ES-I3 (cell line): ENCODE results near the gene CDRT15L2.
"Not testable (repeated sequence)": the region's sequence is repeated elsewhere in the genome, so short reads cannot be mapped to it uniquely, and the experiment has no call there.

Experiments
- H3K36me3 ChIP-seq: 2 replicates; pipeline ENCODE4 v1.6.1; 2013; ENCODE audit warnings: mild to moderate bottlenecking, low read length, control low read depth, moderate library complexity; ENCODE audit not compliant: insufficient read depth
- H3K4me1 ChIP-seq: 2 replicates; pipeline ENCODE4 v1.6.1; 2013; ENCODE audit warnings: mild to moderate bottlenecking, control low read depth, low read length; ENCODE audit not compliant: insufficient read depth
- H3K9ac ChIP-seq: 2 replicates; pipeline ENCODE4 v1.6.1; 2013; ENCODE audit warnings: low read depth, mild to moderate bottlenecking, low read length, moderate library complexity
- H3K9me3 ChIP-seq: 2 replicates; pipeline ENCODE4 v1.6.1; 2013; ENCODE audit warnings: mild to moderate bottlenecking, low read length, moderate library complexity; ENCODE audit not compliant: control insufficient read depth, insufficient read depth

Gene CDRT15L2

GRCh38 chr17:20579424-20579823 lies at the start of gene CDRT15L2:
TSS of gene CDRT15L2 (plus strand) at chr17:20579724. CDS start at chr17:20579744, 20 bp downstream.
- H3K4me1 ChIP-seq, H3K9me3 ChIP-seq, H3K36me3 ChIP-seq, H3K9ac ChIP-seq: not testable (repeated sequence)

GRCh38 chr17:20530104-20530503 lies 49.4 kb upstream of the CDRT15L2 start:
- not testable (repeated sequence) for H3K4me1 ChIP-seq, H3K9ac ChIP-seq, H3K9me3 ChIP-seq, H3K36me3 ChIP-seq

GRCh38 chr17:20532544-20533090 lies 46.9 kb upstream of the CDRT15L2 start:
- peak overlapping the region; percentile 53; the same call in 1 of the 2 replicates for H3K9ac ChIP-seq
- not testable (repeated sequence) for H3K4me1 ChIP-seq, H3K36me3 ChIP-seq, H3K9me3 ChIP-seq

GRCh38 chr17:20533206-20533605 lies 46.3 kb upstream of the CDRT15L2 start:
- H3K4me1 ChIP-seq, H3K9me3 ChIP-seq, H3K36me3 ChIP-seq: not testable (repeated sequence)
- H3K9ac ChIP-seq = peak overlapping the region; percentile 53; the same call in 1 of the 2 replicates

- not testable (repeated sequence) for H3K36me3 ChIP-seq, H3K4me1 ChIP-seq, H3K9ac ChIP-seq, H3K9me3 ChIP-seq
Measured at GRCh38 chr17:20534711-20535550, 44.6 kb upstream of the CDRT15L2 start.

GRCh38 chr17:20540414-20540813 lies 39.1 kb upstream of the CDRT15L2 start:
- not testable (repeated sequence) for H3K9me3 ChIP-seq, H3K36me3 ChIP-seq, H3K9ac ChIP-seq, H3K4me1 ChIP-seq

GRCh38 chr17:20540865-20541264 lies 38.7 kb upstream of the CDRT15L2 start:
- H3K4me1 ChIP-seq, H3K36me3 ChIP-seq, H3K9me3 ChIP-seq, H3K9ac ChIP-seq: not testable (repeated sequence)

GRCh38 chr17:20541853-20542546 lies 37.5 kb upstream of the CDRT15L2 start:
- not testable (repeated sequence) for H3K36me3 ChIP-seq, H3K4me1 ChIP-seq, H3K9me3 ChIP-seq, H3K9ac ChIP-seq

- H3K9me3 ChIP-seq, H3K36me3 ChIP-seq, H3K4me1 ChIP-seq, H3K9ac ChIP-seq: not testable (repeated sequence)
Measured at GRCh38 chr17:20547923-20548322, 31.6 kb upstream of the CDRT15L2 start.

- not testable (repeated sequence) for H3K9me3 ChIP-seq, H3K36me3 ChIP-seq, H3K9ac ChIP-seq, H3K4me1 ChIP-seq
Measured at GRCh38 chr17:20552920-20553319, 26.6 kb upstream of the CDRT15L2 start.

- H3K36me3 ChIP-seq = not testable (repeated sequence)
Measured at GRCh38 chr17:20554728-20555127, 24.8 kb upstream of the CDRT15L2 start.

GRCh38 chr17:20555135-20556010 lies 24.2 kb upstream of the CDRT15L2 start:
- not testable (repeated sequence) for H3K9me3 ChIP-seq, H3K9ac ChIP-seq, H3K4me1 ChIP-seq, H3K36me3 ChIP-seq

More at GRCh38 chr17:20554728-20555127, 24.8 kb upstream of the CDRT15L2 start:
- H3K9me3 ChIP-seq, H3K9ac ChIP-seq, H3K4me1 ChIP-seq: not testable (repeated sequence)

- H3K9me3 ChIP-seq, H3K4me1 ChIP-seq, H3K9ac ChIP-seq, H3K36me3 ChIP-seq: not testable (repeated sequence)
Measured at GRCh38 chr17:20558096-20558495, 21.4 kb upstream of the CDRT15L2 start.

GRCh38 chr17:20559018-20559417 lies 20.5 kb upstream of the CDRT15L2 start:
- not testable (repeated sequence) for H3K9ac ChIP-seq, H3K4me1 ChIP-seq, H3K36me3 ChIP-seq, H3K9me3 ChIP-seq
